HFFc6 (cell line): Measurements from ENCODE around the gene TMEM181. TPM values are rescaled to one million over a fixed set of nuclear protein-coding genes. Genes with fewer than 3 reads are reported as not detected.
A peak's percentile ranks its signal among the peaks of the same experiment; 100 is the strongest.
"Not testable (repeated sequence)": the region's sequence is repeated elsewhere in the genome, so short reads cannot be mapped to it uniquely, and the experiment has no call there.

Experiments
- DNase-seq: peaks from one replicate; pipeline ENCODE4 v3.0.0-alpha.2; 2018
- H3K27ac Mint-ChIP-seq: 2 replicates; pipeline ENCODE4 v1.8.0; 2020; ENCODE audit warnings: mild to moderate bottlenecking, mixed read lengths
- H3K27me3 Mint-ChIP-seq: 2 replicates; pipeline ENCODE4 v1.8.0; 2021; ENCODE audit warnings: mild to moderate bottlenecking, moderate library complexity, mixed read lengths; ENCODE audit not compliant: insufficient read depth
- H3K36me3 Mint-ChIP-seq: 2 replicates; pipeline ENCODE4 v1.8.0; 2021; ENCODE audit warnings: low read depth, mixed read lengths
- H3K4me1 Mint-ChIP-seq: 2 replicates; pipeline ENCODE4 v1.8.0; 2020; ENCODE audit warnings: low read depth, mixed read lengths
- H3K4me3 Mint-ChIP-seq: 2 replicates; pipeline ENCODE4 v1.8.0; 2020; ENCODE audit warnings: mild to moderate bottlenecking, moderate library complexity, mixed read lengths
- H3K9me3 Mint-ChIP-seq: 2 replicates; pipeline ENCODE4 v1.8.0; 2020; ENCODE audit warnings: mild to moderate bottlenecking, mixed read lengths
- CTCF ChIP-seq: fragments of 200-600 bp; sonication (generic); IDR thresholded peaks from 2 replicates; pipeline ENCODE4 v1.5.0; 2021; ENCODE audit warnings: antibody characterized with exemption, mild to moderate bottlenecking
- total RNA-seq, 6 experiments: library from RNA; stranded (reverse); fragmentation: NEBNext Ultra II Directional; extraction: Animal tissue kit (Norgen Biotek cat#: 25700); gene quantifications; 2 replicates in 1 of 6; 3 replicates in 5 of 6; pipeline ENCODE4 v1.2.3, GENCODE V29; 2021

Gene TMEM181
- total RNA-seq, 6 experiments from 2014 or later: 25.8 to 37.8 (median 30.1) TPM

- no peak for DNase-seq
- no peak for TF ChIP-seq CTCF
- H3K27ac Mint-ChIP-seq: peak overlapping the region; percentile 96
- H3K36me3 Mint-ChIP-seq: peaks cover 7% of the 10 kb centered on the region; the same call in 1 of the 2 replicates
- H3K4me3 Mint-ChIP-seq: peak overlapping the region; percentile 79; the same call in 1 of the 2 replicates
- H3K9me3 Mint-ChIP-seq: no peaks in the 10 kb centered on the region
- peaks cover 62% of the 10 kb centered on the region for H3K4me1 Mint-ChIP-seq
- no peaks in the 10 kb centered on the region; the same call in 1 of the 2 replicates for H3K27me3 Mint-ChIP-seq
Measured at GRCh38 chr6:158653577-158654354, 93.9 kb downstream of the TMEM181 start.

GRCh38 chr6:158654498-158654897 lies 94.6 kb downstream of the TMEM181 start:
- H3K4me1 Mint-ChIP-seq: peaks cover 54% of the 10 kb centered on the region
- peaks cover 7% of the 10 kb centered on the region; the same call in 1 of the 2 replicates for H3K36me3 Mint-ChIP-seq
- no peaks in the 10 kb centered on the region for H3K9me3 Mint-ChIP-seq
- peak overlapping the region; percentile 79 for H3K4me3 Mint-ChIP-seq
- H3K27me3 Mint-ChIP-seq: no peaks in the 10 kb centered on the region; the same call in 1 of the 2 replicates
- DNase-seq: peak; percentile 90
- TF ChIP-seq CTCF: no peak
- H3K27ac Mint-ChIP-seq: peak overlapping the region; percentile 96

- H3K4me1 Mint-ChIP-seq: peaks cover 51% of the 10 kb centered on the region
- H3K27me3 Mint-ChIP-seq: no peaks in the 10 kb centered on the region; the same call in 1 of the 2 replicates
- DNase-seq: peak; percentile 86
- peak overlapping the region; percentile 79 for H3K4me3 Mint-ChIP-seq
- peak overlapping the region; percentile 96 for H3K27ac Mint-ChIP-seq
- no peaks in the 10 kb centered on the region for H3K9me3 Mint-ChIP-seq
- H3K36me3 Mint-ChIP-seq: peaks cover 7% of the 10 kb centered on the region; the same call in 1 of the 2 replicates
- peak; percentile 16; the same call in 1 of the 2 replicates for TF ChIP-seq CTCF
Measured at GRCh38 chr6:158654960-158655489, 95.1 kb downstream of the TMEM181 start.

- peak overlapping the region; percentile 79 for H3K4me3 Mint-ChIP-seq
- TF ChIP-seq CTCF: no peak
- peak overlapping the region; percentile 96 for H3K27ac Mint-ChIP-seq
- no peak for DNase-seq
- H3K4me1 Mint-ChIP-seq: peaks cover 53% of the 10 kb centered on the region
- no peaks in the 10 kb centered on the region for H3K9me3 Mint-ChIP-seq
- H3K27me3 Mint-ChIP-seq: no peaks in the 10 kb centered on the region; the same call in 1 of the 2 replicates
- H3K36me3 Mint-ChIP-seq: peaks cover 7% of the 10 kb centered on the region; the same call in 1 of the 2 replicates
Measured at GRCh38 chr6:158655569-158656450, 95.9 kb downstream of the TMEM181 start.

DNA sequence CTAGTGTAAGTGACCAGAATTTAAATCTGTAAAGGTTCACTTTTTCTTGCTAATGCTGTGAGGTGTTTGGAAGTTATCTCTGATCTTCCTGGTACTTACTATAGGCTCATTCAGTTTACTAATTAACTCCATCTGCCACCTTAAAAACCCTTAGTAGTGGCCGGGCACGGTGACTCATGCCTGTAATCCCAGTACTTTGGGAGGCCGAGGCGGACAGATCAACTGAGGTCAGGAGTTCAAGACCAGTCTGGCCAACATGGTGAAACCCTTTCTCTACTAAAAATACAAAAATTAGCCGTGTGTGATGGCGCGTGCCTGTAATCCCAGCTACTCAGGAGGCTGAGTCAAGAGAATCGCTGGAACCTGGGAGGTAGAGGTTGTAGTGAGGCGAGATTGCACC lies 97.1 kb downstream of the TMEM181 start:
- H3K9me3 Mint-ChIP-seq, H3K27me3 Mint-ChIP-seq, H3K36me3 Mint-ChIP-seq: not testable (repeated sequence)
- peaks cover 53% of the 10 kb centered on the region for H3K4me1 Mint-ChIP-seq
- DNase-seq: peak; percentile 71
- H3K27ac Mint-ChIP-seq: peak overlapping the region; percentile 71
- H3K4me3 Mint-ChIP-seq: peak overlapping the region; percentile 47; the same call in 1 of the 2 replicates
